Hepatic stellate cell (primary cell): Measurements from ENCODE around the gene TMEM169.

Source experiments
- DNase-seq: peaks from one replicate; pipeline ENCODE4 v3.0.0; 2011; ENCODE audit warnings: low spot score

The TMEM169 gene

GRCh38 chr2:216081487-216082116 is at the start of gene TMEM169, which contains the start of gene PECR:
Gene TMEM169 (plus strand): TSS chr2:216081919. CDS start chr2:216095964, 14,045 bp downstream.
Gene PECR (minus strand): TSS chr2:216081809. CDS start chr2:216081741, 68 bp downstream.
- peak; percentile 85 for DNase-seq

GRCh38 chr2:216031960-216032689 is 49.6 kb upstream of the TMEM169 start:
- peak; percentile 50 for DNase-seq

- no peak for DNase-seq
Measured at GRCh38 chr2:216033403-216033802, 48.3 kb upstream of the TMEM169 start.

GRCh38 chr2:216034065-216034464 is 47.7 kb upstream of the TMEM169 start:
- peak; percentile 69 for DNase-seq

- no peak for DNase-seq
Measured at GRCh38 chr2:216039918-216040317, 41.8 kb upstream of the TMEM169 start.

- no peak for DNase-seq
Measured at GRCh38 chr2:216041438-216041837, 40.3 kb upstream of the TMEM169 start.

- no peak for DNase-seq
Measured at GRCh38 chr2:216043949-216044348, 37.8 kb upstream of the TMEM169 start.

- DNase-seq: no peak
Measured at GRCh38 chr2:216044883-216045486, 36.7 kb upstream of the TMEM169 start.

GRCh38 chr2:216047397-216047796 is 34.3 kb upstream of the TMEM169 start:
- no peak for DNase-seq

GRCh38 chr2:216049452-216049851 is 32.3 kb upstream of the TMEM169 start:
- no peak for DNase-seq

- DNase-seq: no peak
Measured at GRCh38 chr2:216051350-216051749, 30.4 kb upstream of the TMEM169 start.

GRCh38 chr2:216052420-216052819 is 29.3 kb upstream of the TMEM169 start:
- no peak for DNase-seq

- no peak for DNase-seq
Measured at GRCh38 chr2:216055680-216056079, 26.0 kb upstream of the TMEM169 start.

GRCh38 chr2:216056739-216057138 is 25.0 kb upstream of the TMEM169 start:
- no peak for DNase-seq

- DNase-seq: peak; percentile 48
Measured at GRCh38 chr2:216057688-216058193, 24.0 kb upstream of the TMEM169 start.

- DNase-seq: no peak
Measured at GRCh38 chr2:216059233-216059834, 22.4 kb upstream of the TMEM169 start.

GRCh38 chr2:216064014-216064630 is 17.6 kb upstream of the TMEM169 start:
- DNase-seq: no peak

- no peak for DNase-seq
Measured at GRCh38 chr2:216064665-216065064, 17.1 kb upstream of the TMEM169 start.

GRCh38 chr2:216066230-216066629 is 15.5 kb upstream of the TMEM169 start:
- no peak for DNase-seq

GRCh38 chr2:216069028-216069427 is 12.7 kb upstream of the TMEM169 start:
- DNase-seq: no peak

GRCh38 chr2:216070195-216070594 is 11.5 kb upstream of the TMEM169 start:
- DNase-seq: no peak
